ENCODE data around the gene CEBPE.

CEBPE gene

DNA sequence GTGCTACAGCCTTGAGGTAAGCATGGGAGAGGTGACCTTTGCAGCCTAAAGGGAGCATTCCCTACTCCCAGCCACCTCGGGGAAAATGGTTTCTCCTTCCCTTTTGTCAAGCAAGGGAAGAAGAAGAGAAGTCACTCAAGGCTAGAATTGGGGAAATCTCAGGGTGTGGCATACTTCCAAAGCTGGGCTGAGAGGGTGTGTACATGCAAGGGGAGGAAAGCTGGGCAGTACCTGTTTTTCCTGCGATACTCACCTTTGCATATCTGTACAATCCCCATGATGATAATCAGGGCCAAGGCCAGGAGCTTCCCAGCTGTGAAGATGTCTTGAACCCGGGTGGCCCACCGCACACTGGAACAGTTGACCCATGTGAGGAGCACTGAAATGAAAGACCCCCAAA, 23.8 kb upstream of the CEBPE start:
- Histone ChIP-seq H3K4me1 (ENCODE audit: insufficient read depth, low read length, poor library complexity, severe bottlenecking) (no peaks in the 10 kb centered on the region), H4K20me1 (ENCODE audit: insufficient read depth, low read length, poor library complexity, severe bottlenecking) (no peaks in the 10 kb centered on the region), H3K27me3 (ENCODE audit: insufficient read depth, low read length, poor library complexity, severe bottlenecking) (no peaks in the 10 kb centered on the region), H3F3A (ENCODE audit: low read depth) (no peaks in the 10 kb centered on the region), H3K4me3 (ENCODE audit: low read length, poor library complexity, severe bottlenecking) (no peak overlapping the region), H2AFZ (ENCODE audit: low read length) (no peak overlapping the region), H3K79me2 (ENCODE audit: insufficient read depth, low read length) (no peaks in the 10 kb centered on the region), H3K9me2 (replicated peaks; ENCODE audit: low read depth, low read length) (no peaks in the 10 kb centered on the region), H3K9ac (ENCODE audit: low read depth, low read length, poor library complexity, severe bottlenecking) (no peak overlapping the region), H3K36me3 (ENCODE audit: insufficient read depth, low read length) (no peaks in the 10 kb centered on the region), H3K4me2 (ENCODE audit: low read depth, low read length, poor library complexity, severe bottlenecking) (no peak overlapping the region), H3K9me3 (ENCODE audit: insufficient read depth, low read depth, low read length) (no peaks in the 10 kb centered on the region)
- TF ChIP-seq, protein P1, sequence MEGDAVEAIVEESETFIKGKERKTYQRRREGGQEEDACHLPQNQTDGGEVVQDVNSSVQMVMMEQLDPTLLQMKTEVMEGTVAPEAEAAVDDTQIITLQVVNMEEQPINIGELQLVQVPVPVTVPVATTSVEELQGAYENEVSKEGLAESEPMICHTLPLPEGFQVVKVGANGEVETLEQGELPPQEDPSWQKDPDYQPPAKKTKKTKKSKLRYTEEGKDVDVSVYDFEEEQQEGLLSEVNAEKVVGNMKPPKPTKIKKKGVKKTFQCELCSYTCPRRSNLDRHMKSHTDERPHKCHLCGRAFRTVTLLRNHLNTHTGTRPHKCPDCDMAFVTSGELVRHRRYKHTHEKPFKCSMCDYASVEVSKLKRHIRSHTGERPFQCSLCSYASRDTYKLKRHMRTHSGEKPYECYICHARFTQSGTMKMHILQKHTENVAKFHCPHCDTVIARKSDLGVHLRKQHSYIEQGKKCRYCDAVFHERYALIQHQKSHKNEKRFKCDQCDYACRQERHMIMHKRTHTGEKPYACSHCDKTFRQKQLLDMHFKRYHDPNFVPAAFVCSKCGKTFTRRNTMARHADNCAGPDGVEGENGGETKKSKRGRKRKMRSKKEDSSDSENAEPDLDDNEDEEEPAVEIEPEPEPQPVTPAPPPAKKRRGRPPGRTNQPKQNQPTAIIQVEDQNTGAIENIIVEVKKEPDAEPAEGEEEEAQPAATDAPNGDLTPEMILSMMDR (conservative IDR thresholded peaks at IDR 0.05; ENCODE audit: low read length): no peak
- TF ChIP-seq EZH2phosphoT487 (IDR thresholded peaks at IDR 0.05; ENCODE audit: borderline replicate concordance): no peak

DNA sequence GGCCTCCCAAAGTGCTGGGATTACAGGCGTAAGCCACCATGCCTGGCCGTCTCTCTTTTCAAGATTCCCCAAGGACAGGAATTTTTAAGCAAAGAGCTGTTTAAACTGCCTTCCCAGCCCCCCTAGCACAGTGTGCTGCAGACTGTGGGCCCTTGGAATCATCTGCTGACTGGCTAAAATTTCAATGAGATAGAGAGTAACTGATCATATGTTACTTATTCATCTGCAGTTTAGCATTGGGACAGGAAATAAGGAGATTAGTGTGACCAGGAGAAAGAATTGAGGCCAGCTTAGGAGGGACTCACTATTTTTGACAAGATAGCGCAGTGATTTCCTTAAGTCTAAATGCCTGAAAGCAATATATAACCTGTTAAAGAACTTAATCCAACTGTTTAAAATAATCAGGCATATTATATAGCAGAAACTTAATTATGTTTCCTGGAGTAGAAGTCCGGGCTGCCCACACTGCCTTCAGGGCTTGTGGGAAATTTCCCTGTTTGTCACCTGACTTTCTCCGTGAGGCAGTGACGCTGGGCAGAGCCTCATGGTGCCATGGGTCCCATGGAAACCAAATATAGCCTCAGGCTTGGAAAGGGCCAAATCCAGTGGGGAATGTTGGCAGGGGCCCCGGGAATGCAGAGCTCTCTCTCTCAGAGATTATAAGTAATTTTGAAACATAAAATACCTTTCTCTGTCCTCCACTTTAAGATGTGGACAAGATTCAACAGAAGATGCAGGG, 22.8 kb upstream of the CEBPE start:
- no peaks in the 10 kb centered on the region for H3K79me2 ChIP-seq (ENCODE audit: insufficient read depth, low read length)
- H3K4me3 ChIP-seq (ENCODE audit: low read length, poor library complexity, severe bottlenecking): no peak overlapping the region
- H3F3A ChIP-seq (ENCODE audit: low read depth): no peaks in the 10 kb centered on the region
- TF ChIP-seq, protein P1 (conservative IDR thresholded peaks at IDR 0.05; ENCODE audit: low read length): no peak
- TF ChIP-seq EZH2phosphoT487 (IDR thresholded peaks at IDR 0.05; ENCODE audit: borderline replicate concordance): no peak
- no peak overlapping the region for H3K4me2 ChIP-seq (ENCODE audit: low read depth, low read length, poor library complexity, severe bottlenecking)
- no peak overlapping the region for H2AFZ ChIP-seq (ENCODE audit: low read length)
- no peaks in the 10 kb centered on the region for H3K36me3 ChIP-seq (ENCODE audit: insufficient read depth, low read length)
- no peak overlapping the region for H3K9ac ChIP-seq (ENCODE audit: low read depth, low read length, poor library complexity, severe bottlenecking)
- no peaks in the 10 kb centered on the region for H3K27me3 ChIP-seq (ENCODE audit: insufficient read depth, low read length, poor library complexity, severe bottlenecking)
- H4K20me1 ChIP-seq (ENCODE audit: insufficient read depth, low read length, poor library complexity, severe bottlenecking): no peaks in the 10 kb centered on the region
- H3K4me1 ChIP-seq (ENCODE audit: insufficient read depth, low read length, poor library complexity, severe bottlenecking): no peaks in the 10 kb centered on the region
- H3K9me2 ChIP-seq (replicated peaks; ENCODE audit: low read depth, low read length): no peaks in the 10 kb centered on the region
- no peaks in the 10 kb centered on the region for H3K9me3 ChIP-seq (ENCODE audit: insufficient read depth, low read depth, low read length)

DNA sequence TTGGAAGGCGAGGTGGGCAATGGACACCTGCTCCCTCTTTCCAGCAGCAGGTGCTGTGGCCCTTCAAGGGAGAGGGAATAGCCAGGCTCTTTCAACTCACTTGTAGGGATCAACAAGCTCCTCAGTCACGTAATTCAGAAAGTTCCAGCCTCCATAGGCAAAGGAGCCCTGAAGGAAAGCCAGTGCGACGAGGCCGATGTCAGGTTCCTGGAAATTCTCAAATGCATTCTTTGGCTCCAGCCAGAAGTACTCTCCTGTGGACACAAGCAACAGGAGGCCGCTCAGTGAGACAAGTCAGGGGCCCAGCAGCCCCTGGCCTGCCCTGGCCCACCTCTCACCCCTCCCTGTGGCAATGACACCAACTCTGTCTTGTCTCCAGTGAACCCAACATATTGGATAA, 21.3 kb upstream of the CEBPE start:
- H3K36me3 ChIP-seq (ENCODE audit: insufficient read depth, low read length): no peaks in the 10 kb centered on the region

More for the DNA sequence above, 21.3 kb upstream of the CEBPE start:
- Histone ChIP-seq H3K9me2 (replicated peaks; ENCODE audit: low read depth, low read length) (no peaks in the 10 kb centered on the region), H4K20me1 (ENCODE audit: insufficient read depth, low read length, poor library complexity, severe bottlenecking) (no peaks in the 10 kb centered on the region), H3K4me1 (ENCODE audit: insufficient read depth, low read length, poor library complexity, severe bottlenecking) (no peaks in the 10 kb centered on the region), H3K9ac (ENCODE audit: low read depth, low read length, poor library complexity, severe bottlenecking) (no peak overlapping the region), H3K27me3 (ENCODE audit: insufficient read depth, low read length, poor library complexity, severe bottlenecking) (no peaks in the 10 kb centered on the region), H3K4me2 (ENCODE audit: low read depth, low read length, poor library complexity, severe bottlenecking) (no peak overlapping the region), H3F3A (ENCODE audit: low read depth) (no peaks in the 10 kb centered on the region), H2AFZ (ENCODE audit: low read length) (no peak overlapping the region), H3K9me3 (ENCODE audit: insufficient read depth, low read depth, low read length) (no peaks in the 10 kb centered on the region), H3K79me2 (ENCODE audit: insufficient read depth, low read length) (no peaks in the 10 kb centered on the region), H3K4me3 (ENCODE audit: low read length, poor library complexity, severe bottlenecking) (no peak overlapping the region)
- no peak for TF ChIP-seq EZH2phosphoT487 (IDR thresholded peaks at IDR 0.05; ENCODE audit: borderline replicate concordance)
- TF ChIP-seq, protein P1 (conservative IDR thresholded peaks at IDR 0.05; ENCODE audit: low read length): no peak

All from Loucy (cell line).